GM23248 (cell line): ENCODE measurements around the gene SYTL3. TPM values are rescaled to one million over a fixed set of nuclear protein-coding genes. Genes with fewer than 3 reads are reported as not detected.

ENCODE experiments used
- DNase-seq: peaks from one replicate; pipeline ENCODE4 v3.0.0-alpha.2; 2015
- H2AFZ ChIP-seq: fragments of 200-600 bp; sonication (generic); 2 replicates; pipeline ENCODE4 v1.6.1; 2016; ENCODE audit warnings: antibody characterized with exemption
- H3F3A ChIP-seq: fragments of 200-600 bp; sonication (generic); 2 replicates; pipeline ENCODE4 v1.6.1; 2016; ENCODE audit warnings: mild to moderate bottlenecking, antibody characterized with exemption, mixed run types; ENCODE audit not compliant: insufficient read depth
- H3K27ac ChIP-seq: fragments of 200-600 bp; sonication (generic); 2 replicates; pipeline ENCODE4 v1.5.1; 2016; ENCODE audit warnings: mild to moderate bottlenecking
- H3K27me3 ChIP-seq: fragments of 200-600 bp; sonication (generic); replicated peaks from 2 replicates; pipeline ENCODE4 v1.6.1; 2016; ENCODE audit warnings: mild to moderate bottlenecking; ENCODE audit not compliant: insufficient read depth
- H3K36me3 ChIP-seq: fragments of 200-600 bp; sonication (generic); 2 replicates; pipeline ENCODE4 v1.6.1; 2016; ENCODE audit warnings: low read depth, mild to moderate bottlenecking
- H3K4me1 ChIP-seq: fragments of 200-600 bp; sonication (generic); 2 replicates; pipeline ENCODE4 v1.6.1; 2016; ENCODE audit warnings: mild to moderate bottlenecking; ENCODE audit not compliant: insufficient read depth
- H3K4me2 ChIP-seq: fragments of 200-600 bp; sonication (generic); one replicate; pipeline ENCODE4 v1.6.1; 2016; ENCODE audit warnings: mild to moderate bottlenecking; ENCODE audit not compliant: unreplicated experiment
- H3K4me3 ChIP-seq: fragments of 200-600 bp; sonication (generic); 2 replicates; pipeline ENCODE4 v1.5.1; 2016; ENCODE audit warnings: mild to moderate bottlenecking
- H3K79me2 ChIP-seq: fragments of 200-600 bp; sonication (generic); 2 replicates; pipeline ENCODE4 v1.6.1; 2016; ENCODE audit warnings: mild to moderate bottlenecking; ENCODE audit not compliant: insufficient read depth
- H3K9ac ChIP-seq: fragments of 200-600 bp; sonication (generic); 2 replicates; pipeline ENCODE4 v1.6.1; 2016; ENCODE audit warnings: mild to moderate bottlenecking
- H3K9me2 ChIP-seq: fragments of 200-600 bp; sonication (generic); 2 replicates; pipeline ENCODE4 v1.6.1; 2016; ENCODE audit warnings: mixed run types, mild to moderate bottlenecking, moderate library complexity; ENCODE audit not compliant: insufficient read depth
- H3K9me3 ChIP-seq: fragments of 200-600 bp; sonication (generic); one replicate; pipeline ENCODE4 v1.6.1; 2017; ENCODE audit warnings: low read depth
- H4K20me1 ChIP-seq: fragments of 200-600 bp; sonication (generic); 2 replicates; pipeline ENCODE4 v1.6.0; 2016; ENCODE audit not compliant: insufficient read depth
- EZH2 ChIP-seq: fragments of 200-600 bp; sonication (generic); IDR thresholded peaks from 2 replicates; pipeline ENCODE4 v1.6.1; 2018; ENCODE audit warnings: antibody characterized with exemption, mild to moderate bottlenecking; ENCODE audit not compliant: insufficient read depth, poor library complexity, severe bottlenecking
- EZH2phosphoT487 ChIP-seq: fragments of 200-600 bp; sonication (generic); IDR thresholded peaks from 2 replicates; pipeline ENCODE4 v1.6.1; 2018; ENCODE audit warnings: antibody characterized with exemption, moderate library complexity, mild to moderate bottlenecking, low read depth; ENCODE audit not compliant: insufficient read depth
- whole genome bisulfite sequencing, 2 experiments: methylation state at CpG; one replicate each; pipeline ENCODE4 v1.1.6; 2015 to 2017; ENCODE audit warnings: low lambda C conversion rate in 2 of 2, low coverage in 1 of 2; ENCODE audit errors: missing lambda C conversion rate in 2 of 2; 5-methylcytosine and 5-hydroxymethylcytosine counted together
- in situ Hi-C: fragments of 300-500 bp; cut with MboI; formaldehyde crosslinking; loops from 2 replicates; pipeline ENCODE4 v1.15.0; 2020
- polyA plus RNA-seq: library from polyadenylated mRNA; unstranded; fragments of >200 nt; fragmentation: Nextera tagmentation; extraction: Ambion mirVana; gene quantifications from 2 replicates; pipeline ENCODE4 v1.2.1, GENCODE V29; 2016
- total RNA-seq: library from RNA; depleted of rRNA; stranded (reverse); fragments of >200 nt; shearing (Covaris generic); gene quantifications from 2 replicates; pipeline ENCODE4 v1.2.3, GENCODE V29; 2014

Gene SYTL3
- total and polyA plus RNA-seq, 2 experiments from 2014 or later, result 2.1 to 2.3 TPM

DNA sequence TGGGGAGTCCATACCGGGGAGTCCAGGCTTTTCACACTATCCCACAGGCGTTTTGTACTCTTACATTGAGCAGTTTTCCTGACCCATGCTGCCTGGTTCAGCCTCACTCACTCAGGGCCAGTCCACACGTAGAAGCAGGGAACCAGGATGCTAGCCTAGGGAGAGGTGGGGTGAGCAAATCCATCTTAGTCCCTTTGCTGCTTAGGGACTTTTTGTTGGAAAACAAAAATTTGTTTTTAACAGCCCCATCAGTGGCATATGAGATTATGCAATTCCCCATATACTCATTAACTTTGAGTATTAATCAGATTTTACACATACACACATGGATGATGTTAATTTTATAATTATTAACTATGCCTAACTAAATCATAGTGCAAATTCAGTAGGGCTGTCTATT is 85.2 kb downstream of the SYTL3 start:
- no peak overlapping the region for H3K4me2 ChIP-seq
- TF ChIP-seq EZH2 (no peak), EZH2phosphoT487 (no peak)
- no peaks in the 10 kb centered on the region for H3K27me3 ChIP-seq
- no peaks in the 10 kb centered on the region for H3K79me2 ChIP-seq
- no peaks in the 10 kb centered on the region for H3K36me3 ChIP-seq
- H2AFZ ChIP-seq, result no peak overlapping the region
- 58 to 73% methylated on average over 3 of the region's 3 CpGs for WGBS, 2 experiments
- peaks cover 10% of the 10 kb centered on the region; the same call in 1 of the 2 replicates for H3F3A ChIP-seq
- no peaks in the 10 kb centered on the region for H3K9me3 ChIP-seq
- H3K27ac ChIP-seq, result no peak overlapping the region
- DNase-seq, result no peak
- no peaks in the 10 kb centered on the region for H3K9me2 ChIP-seq
- no peak overlapping the region for H3K4me3 ChIP-seq
- in situ Hi-C loops, result no loop called here
- no peak overlapping the region for H3K9ac ChIP-seq
- H4K20me1 ChIP-seq, result no peaks in the 10 kb centered on the region
- peaks cover 9% of the 10 kb centered on the region for H3K4me1 ChIP-seq

DNA sequence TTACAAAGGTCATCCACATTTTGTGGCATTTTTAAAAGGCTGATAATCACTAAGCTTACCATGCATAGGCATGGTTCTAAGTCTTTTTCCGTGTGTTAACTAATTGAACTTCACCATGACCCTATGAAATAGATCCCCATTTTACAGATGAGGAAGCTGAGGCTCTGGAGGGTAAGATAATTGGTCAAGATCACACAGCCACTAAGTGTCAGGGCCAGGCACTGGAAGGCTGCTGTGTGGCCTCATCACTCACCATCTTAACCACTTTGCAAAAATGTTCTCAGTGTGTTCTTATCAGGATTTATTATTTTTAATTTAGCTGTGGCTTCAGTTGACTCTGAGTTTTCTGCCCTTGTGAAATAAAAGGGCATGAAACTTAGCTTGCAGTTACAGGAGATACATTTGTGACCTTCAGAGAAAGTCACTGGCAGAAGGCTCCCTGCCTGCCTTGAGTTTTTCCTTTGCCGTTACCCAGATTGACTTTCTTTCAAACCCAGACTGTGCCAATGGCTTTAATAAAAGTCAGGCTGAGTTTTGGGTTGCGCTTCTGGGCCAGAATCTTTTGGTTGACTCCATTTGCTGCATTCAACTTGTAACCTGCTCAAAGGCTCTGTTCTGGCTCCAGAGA is 87.3 kb downstream of the SYTL3 start:
- TF ChIP-seq EZH2 (no peak), EZH2phosphoT487 (no peak)
- no peak overlapping the region for H3K27ac ChIP-seq
- H3K9ac ChIP-seq, result no peak overlapping the region
- H3F3A ChIP-seq, result peaks cover 10% of the 10 kb centered on the region; the same call in 1 of the 2 replicates
- no peak for DNase-seq
- in situ Hi-C loops, result no loop called here
- no peaks in the 10 kb centered on the region for H3K36me3 ChIP-seq
- no peaks in the 10 kb centered on the region for H3K27me3 ChIP-seq
- no peaks in the 10 kb centered on the region for H3K79me2 ChIP-seq
- no peaks in the 10 kb centered on the region for H3K9me2 ChIP-seq
- peaks cover 9% of the 10 kb centered on the region for H3K4me1 ChIP-seq
- H4K20me1 ChIP-seq, result no peaks in the 10 kb centered on the region
- no peak overlapping the region for H3K4me3 ChIP-seq
- 82 to 86% methylated on average over 3 of the region's 3 CpGs for WGBS, 2 experiments
- H2AFZ ChIP-seq, result no peak overlapping the region
- H3K4me2 ChIP-seq, result no peak overlapping the region
- H3K9me3 ChIP-seq, result no peaks in the 10 kb centered on the region

DNA sequence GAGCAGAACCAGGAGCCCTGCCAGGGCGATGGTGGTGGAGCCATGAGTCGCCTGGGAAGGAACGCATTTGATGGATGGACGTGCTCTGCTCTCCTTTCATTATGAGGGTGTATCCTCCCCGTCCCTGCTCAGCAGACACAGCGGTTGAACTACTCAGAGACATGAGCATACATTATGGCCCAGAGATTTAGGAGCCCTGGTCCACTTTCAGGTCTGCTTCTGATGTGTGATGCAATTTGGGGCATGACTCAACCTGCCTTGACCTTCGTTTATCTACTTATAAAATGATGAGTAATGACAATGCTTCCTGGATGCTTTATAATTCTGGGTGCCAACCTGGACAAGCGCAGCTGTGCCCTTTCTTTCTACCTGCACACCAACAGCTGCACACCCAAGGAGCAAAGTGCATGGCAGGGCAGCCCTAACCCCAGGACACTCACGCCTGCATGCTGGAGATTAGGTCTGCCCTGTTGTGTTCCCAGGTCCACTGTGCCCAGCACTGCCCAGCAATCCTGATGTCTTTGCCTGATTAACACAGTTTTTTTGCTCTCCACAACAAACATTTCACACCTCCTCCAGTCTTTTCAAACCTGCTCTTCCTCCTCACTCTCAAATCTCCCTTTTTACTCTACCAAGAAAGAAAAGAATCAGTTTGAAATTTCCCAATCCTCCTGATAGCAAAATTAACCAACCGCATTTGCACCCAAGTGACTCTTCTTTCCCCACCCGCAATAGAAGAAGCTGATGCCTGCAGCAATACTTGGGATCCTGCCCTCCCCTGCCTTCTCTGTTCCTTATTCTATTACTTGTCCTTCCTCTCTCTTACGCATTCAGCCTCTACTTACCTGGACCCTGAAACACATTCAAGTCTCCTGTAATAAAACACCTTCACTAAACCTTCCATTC is 88.1 kb downstream of the SYTL3 start:
- peak; percentile 63 for DNase-seq
- H3K36me3 ChIP-seq, result no peaks in the 10 kb centered on the region
- H3K9me2 ChIP-seq, result no peaks in the 10 kb centered on the region
- H3K4me3 ChIP-seq, result no peak overlapping the region
- peaks cover 9% of the 10 kb centered on the region for H3K4me1 ChIP-seq
- H3K27me3 ChIP-seq, result no peaks in the 10 kb centered on the region
- H3K9me3 ChIP-seq, result no peaks in the 10 kb centered on the region
- H3K27ac ChIP-seq, result no peak overlapping the region
- WGBS, 2 experiments, result 75 to 78% methylated on average over 12 of the region's 12 CpGs
- H3K9ac ChIP-seq, result no peak overlapping the region
- in situ Hi-C loops, result no loop called here
- no peak overlapping the region for H2AFZ ChIP-seq
- TF ChIP-seq EZH2, result no peak
- no peak for TF ChIP-seq EZH2phosphoT487
- no peaks in the 10 kb centered on the region for H4K20me1 ChIP-seq
- H3K79me2 ChIP-seq, result no peaks in the 10 kb centered on the region
- H3K4me2 ChIP-seq, result no peak overlapping the region
- peaks cover 10% of the 10 kb centered on the region; the same call in 1 of the 2 replicates for H3F3A ChIP-seq

DNA sequence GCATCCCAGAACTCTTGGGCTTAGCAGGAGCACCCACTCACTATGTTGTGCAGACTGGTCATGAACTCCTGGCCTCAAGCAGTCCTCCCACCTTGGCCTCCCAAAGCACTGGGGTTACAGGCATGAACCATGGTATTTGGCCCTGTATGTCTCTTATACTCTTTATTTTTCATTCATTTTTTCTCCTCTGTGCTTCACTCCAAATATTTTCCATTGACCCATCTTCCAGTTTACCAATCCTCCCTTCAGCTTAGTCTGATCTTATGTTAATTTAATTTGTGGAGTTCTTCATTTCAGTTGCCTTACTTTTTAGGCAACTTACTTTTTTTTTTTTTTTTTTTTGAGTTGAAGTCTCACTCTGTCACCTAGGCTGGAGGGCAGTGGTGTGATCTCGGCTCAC is 89.8 kb downstream of the SYTL3 start:
- no peak overlapping the region for H3K4me2 ChIP-seq
- DNase-seq, result no peak
- no peaks in the 10 kb centered on the region for H4K20me1 ChIP-seq
- H3K4me1 ChIP-seq, result peaks cover 9% of the 10 kb centered on the region
- H3K9ac ChIP-seq, result no peak overlapping the region
- no peak overlapping the region for H2AFZ ChIP-seq
- H3K4me3 ChIP-seq, result no peak overlapping the region
- TF ChIP-seq EZH2 (no peak), EZH2phosphoT487 (no peak)
- no peaks in the 10 kb centered on the region for H3K27me3 ChIP-seq
- H3K9me2 ChIP-seq, result no peaks in the 10 kb centered on the region
- in situ Hi-C loops, result no loop called here
- no peak overlapping the region for H3K27ac ChIP-seq
- no peaks in the 10 kb centered on the region for H3K36me3 ChIP-seq
- 90 to 100% methylated on average over 1 of the region's 1 CpG for WGBS, 2 experiments
- H3F3A ChIP-seq, result peaks cover 10% of the 10 kb centered on the region; the same call in 1 of the 2 replicates
- H3K9me3 ChIP-seq, result no peaks in the 10 kb centered on the region
- H3K79me2 ChIP-seq, result no peaks in the 10 kb centered on the region
